GM19238 (cell line): ENCODE measurements around the gene TMEM80.

ENCODE experiments used
- DNase-seq: peaks from one replicate; pipeline ENCODE4 v3.0.0; 2011; ENCODE audit warnings: low spot score; ENCODE audit not compliant: insufficient read length

Gene TMEM80

DNA sequence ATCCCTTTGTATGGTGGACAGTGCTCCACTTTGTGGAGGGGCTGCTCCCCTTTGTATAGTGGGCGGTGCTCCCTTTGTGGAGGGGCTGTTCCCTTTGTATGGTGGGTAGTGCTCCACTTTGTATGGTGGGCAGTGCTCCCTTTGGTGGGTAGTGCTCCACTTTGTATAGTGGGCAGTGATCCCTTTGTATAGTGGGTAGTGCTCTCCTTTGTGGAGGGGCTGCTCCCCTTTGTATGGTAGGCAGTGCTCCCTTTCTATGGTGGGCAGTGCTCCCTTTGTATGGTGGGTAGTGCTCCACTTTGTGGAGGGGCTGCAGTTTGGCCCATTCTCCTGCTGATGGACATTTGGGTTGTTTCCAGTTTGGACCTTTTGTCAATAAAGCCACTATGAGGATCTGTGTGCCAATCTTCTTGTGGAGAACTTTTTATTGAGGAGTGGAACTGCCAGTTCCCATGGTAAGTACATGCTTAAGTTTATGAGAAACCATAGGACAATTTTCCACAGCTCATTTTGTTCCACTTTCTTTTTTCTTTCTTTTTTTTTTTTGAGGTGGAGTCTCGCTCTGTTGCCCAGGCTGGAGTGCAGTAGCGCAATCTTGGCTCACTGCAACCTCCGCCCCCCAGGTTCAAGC, 47.1 kb downstream of the TMEM80 start:
- no peak for DNase-seq

GRCh38 chr11:745428-745827, 49.8 kb downstream of the TMEM80 start:
- DNase-seq, result no peak

DNA sequence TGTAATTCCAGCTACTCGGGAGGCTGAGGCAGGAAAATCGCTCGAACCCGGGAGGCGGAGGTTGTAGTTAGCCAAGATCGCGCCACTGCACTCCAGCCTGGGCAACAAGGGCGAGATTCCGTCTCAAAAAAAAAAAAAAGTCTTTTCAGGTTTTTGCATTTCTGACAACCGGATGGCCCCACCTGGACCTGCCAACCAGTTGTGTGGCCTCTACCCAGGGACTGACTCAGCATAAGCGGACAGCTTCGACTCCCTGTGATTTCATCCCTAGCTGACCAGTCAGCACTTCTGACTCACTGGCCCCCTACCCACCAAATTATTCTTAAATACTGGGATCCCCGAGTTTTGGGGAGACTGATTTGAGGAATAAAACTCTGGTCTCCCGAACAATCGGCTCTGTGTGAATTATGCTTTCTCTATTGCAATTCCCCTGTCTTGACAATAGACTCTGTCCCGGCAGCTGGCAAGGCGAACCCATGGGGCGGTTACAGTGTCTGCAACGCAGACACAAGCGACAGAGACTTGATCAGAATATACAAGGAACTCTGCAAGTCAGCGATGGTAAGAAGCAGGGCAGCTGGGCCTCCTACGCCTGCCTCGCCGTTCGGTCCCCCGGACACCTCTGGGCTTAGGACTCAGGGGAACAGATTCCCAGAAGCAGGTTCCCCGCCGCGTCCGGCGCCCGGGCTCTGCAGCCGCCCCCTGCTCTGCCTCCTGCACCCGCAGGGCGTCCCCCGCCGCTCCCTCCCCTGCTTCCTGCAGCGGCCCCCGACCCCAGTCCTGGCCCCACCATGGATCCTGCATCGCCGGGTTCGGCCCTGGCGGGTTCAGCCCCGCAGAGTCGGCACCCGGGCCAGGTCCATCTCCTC, 50.9 kb downstream of the TMEM80 start:
- DNase-seq, result no peak

- peak; percentile 98 for DNase-seq
These were observed 51.8 kb downstream of the TMEM80 start, which contains the start of gene TALDO1 for GRCh38 chr11:747158-748006. Gene TALDO1 (plus strand): TSS chr11:747464. CDS start chr11:747482, 18 bp downstream.

DNA sequence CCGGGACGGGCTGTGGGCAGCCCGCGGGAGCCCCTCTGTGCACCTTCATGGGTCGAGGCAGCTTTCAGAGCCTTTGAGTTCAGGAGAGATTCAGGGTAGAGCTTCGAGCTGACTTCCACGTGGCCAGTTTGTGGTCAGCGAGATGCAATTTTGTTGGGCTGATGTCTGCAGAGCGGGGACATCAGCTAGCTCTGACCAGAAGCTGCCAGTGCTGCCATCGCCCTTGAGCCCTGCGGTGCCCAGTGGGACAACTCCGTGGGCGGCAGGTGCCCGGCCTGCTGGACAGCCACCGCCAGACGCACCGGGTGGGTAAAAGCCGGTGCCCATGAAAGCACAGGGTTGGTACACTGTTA, 52.4 kb downstream of the TMEM80 start:
- DNase-seq, result peak; percentile 15

DNA sequence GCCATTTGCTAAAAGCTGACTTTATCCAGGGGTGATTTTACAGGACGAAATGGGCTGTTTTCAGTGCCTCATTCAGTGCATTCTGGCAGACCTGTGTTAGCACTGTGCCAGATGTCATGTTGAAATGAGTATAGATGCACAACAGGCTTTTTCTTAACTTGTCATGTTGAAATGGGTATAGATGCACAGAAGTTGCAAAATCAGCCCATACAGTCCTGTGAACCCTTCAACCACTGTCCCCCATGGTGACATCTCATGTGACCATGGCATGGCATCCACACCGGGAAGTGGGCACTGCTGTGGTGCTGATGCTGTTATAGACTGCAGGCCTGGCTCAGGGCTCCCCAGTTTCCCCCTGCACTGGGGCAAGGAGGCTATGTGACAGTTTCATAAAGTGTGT, 54.1 kb downstream of the TMEM80 start:
- DNase-seq, result no peak
